Measurements from ENCODE around the gene FOSB.

FOSB gene

DNA sequence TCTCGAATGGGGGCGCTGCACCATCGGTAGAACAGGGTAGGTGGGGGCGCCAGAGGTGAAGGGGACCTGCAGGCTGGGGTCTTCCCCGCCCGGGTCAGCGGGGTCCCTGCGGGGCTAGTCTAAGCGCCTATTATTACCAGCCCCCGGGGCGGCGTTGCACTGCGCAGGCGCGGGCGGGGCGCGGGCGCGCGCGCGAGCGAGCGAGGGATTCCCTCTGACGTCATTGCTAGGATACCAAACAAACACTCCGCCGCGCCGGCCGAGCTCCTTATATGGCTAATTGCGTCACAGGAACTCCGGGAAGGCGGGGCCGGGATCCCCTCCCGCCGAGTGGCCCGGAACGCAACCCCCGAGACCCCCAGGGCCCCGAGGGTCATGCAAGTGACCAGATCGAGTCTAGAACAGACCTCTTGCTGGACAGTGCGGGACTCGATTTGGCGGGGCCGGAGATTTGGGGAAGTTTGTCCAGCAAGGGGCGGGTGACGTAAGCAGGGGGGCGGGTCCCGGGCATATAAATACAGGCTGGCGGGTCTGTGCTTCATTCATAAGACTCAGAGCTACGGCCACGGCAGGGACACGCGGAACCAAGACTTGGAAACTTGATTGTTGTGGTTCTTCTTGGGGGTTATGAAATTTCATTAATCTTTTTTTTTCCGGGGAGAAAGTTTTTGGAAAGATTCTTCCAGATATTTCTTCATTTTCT, at the start of gene FOSB:
FOSB (plus strand) TSS at position 541 of the 703 bp plus-strand sequence. CDS start 591 bp downstream, outside the sequence.
- DNase-seq (ENCODE audit: low read depth), result peak; percentile 89
- TF ChIP-seq, protein P1, sequence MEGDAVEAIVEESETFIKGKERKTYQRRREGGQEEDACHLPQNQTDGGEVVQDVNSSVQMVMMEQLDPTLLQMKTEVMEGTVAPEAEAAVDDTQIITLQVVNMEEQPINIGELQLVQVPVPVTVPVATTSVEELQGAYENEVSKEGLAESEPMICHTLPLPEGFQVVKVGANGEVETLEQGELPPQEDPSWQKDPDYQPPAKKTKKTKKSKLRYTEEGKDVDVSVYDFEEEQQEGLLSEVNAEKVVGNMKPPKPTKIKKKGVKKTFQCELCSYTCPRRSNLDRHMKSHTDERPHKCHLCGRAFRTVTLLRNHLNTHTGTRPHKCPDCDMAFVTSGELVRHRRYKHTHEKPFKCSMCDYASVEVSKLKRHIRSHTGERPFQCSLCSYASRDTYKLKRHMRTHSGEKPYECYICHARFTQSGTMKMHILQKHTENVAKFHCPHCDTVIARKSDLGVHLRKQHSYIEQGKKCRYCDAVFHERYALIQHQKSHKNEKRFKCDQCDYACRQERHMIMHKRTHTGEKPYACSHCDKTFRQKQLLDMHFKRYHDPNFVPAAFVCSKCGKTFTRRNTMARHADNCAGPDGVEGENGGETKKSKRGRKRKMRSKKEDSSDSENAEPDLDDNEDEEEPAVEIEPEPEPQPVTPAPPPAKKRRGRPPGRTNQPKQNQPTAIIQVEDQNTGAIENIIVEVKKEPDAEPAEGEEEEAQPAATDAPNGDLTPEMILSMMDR (IDR thresholded peaks at IDR 0.05; ENCODE audit: low read depth, low read length, missing control alignments), result peak; percentile 26
- in situ Hi-C loops (cut with HindIII; ENCODE audit: low sequenced_read_pairs), result no loop called here
- peak within 1 kb of the TSS; percentile 98 for H3K4me3 ChIP-seq (ENCODE audit: low read depth, low read length)

DNA sequence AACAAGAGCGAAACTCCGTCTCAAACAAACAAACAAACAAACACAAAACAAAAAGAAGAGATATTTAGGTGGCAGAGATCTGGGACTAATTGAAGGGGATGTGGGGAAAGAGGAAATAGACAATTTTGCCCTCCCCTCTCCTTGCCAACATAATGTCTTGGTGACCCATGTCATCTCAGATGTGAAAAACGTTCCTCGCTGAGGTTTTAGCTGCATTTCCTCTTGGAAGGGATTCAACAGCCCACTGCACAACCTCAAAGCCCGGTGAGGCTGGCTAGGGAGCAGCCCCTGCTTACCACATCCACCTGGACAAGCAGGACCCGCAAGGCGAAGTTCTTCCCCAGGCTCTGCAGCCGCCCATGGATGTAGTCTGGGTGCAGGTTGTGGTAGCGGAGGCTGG, 49.0 kb upstream of the FOSB start:
- TF ChIP-seq, protein P1 (IDR thresholded peaks at IDR 0.05; ENCODE audit: low read depth, low read length, missing control alignments), result no peak
- H3K4me3 ChIP-seq (ENCODE audit: low read depth, low read length), result no peak overlapping the region
- in situ Hi-C loops (cut with HindIII; ENCODE audit: low sequenced_read_pairs), result no loop called here
- no peak for DNase-seq (ENCODE audit: low read depth)

DNA sequence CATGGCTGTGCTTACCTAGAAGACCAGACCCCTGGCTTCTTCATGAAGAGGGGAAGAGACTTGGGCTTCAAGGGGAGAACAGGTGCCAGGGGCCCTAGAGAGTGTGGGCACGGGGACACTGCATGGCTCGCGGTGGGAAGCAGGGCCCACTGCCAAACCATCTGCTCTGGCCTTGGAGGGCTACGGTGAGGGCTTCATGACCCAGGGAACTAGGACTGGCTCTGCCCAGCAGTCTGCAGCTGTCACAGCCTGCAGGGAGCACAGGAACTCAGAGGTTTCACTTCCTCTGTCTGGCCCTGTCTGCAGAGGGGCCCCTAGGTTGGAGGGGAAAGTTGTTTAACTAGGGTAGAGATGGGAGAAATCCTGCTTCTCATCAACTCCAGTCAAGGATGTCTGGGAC, 48.4 kb upstream of the FOSB start:
- in situ Hi-C loops (cut with HindIII; ENCODE audit: low sequenced_read_pairs), result no loop called here
- no peak overlapping the region for H3K4me3 ChIP-seq (ENCODE audit: low read depth, low read length)
- TF ChIP-seq, protein P1 (IDR thresholded peaks at IDR 0.05; ENCODE audit: low read depth, low read length, missing control alignments), result no peak
- no peak for DNase-seq (ENCODE audit: low read depth)

DNA sequence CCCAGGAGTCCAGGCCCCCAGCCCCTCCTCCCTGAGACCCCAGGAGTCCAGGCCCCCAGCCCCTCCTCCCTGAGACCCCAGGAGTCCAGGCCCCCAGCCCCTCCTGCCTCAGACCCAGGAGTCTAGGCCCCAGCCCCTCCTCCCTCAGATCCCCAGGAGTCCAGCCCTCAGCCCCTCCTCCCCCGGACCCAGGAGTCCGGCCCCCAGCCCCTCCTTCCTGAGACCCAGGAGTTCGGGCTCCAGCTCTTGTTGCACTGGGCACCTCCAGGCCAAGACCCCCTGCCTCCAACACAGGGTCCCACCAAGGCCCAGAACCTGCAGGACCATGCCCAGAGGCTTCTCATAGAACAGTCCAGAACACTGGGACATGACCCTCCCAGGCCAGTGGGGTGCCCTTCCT, 47.9 kb upstream of the FOSB start:
- in situ Hi-C loops (cut with HindIII; ENCODE audit: low sequenced_read_pairs), result no loop called here
- H3K4me3 ChIP-seq (ENCODE audit: low read depth, low read length), result no peak overlapping the region

DNA sequence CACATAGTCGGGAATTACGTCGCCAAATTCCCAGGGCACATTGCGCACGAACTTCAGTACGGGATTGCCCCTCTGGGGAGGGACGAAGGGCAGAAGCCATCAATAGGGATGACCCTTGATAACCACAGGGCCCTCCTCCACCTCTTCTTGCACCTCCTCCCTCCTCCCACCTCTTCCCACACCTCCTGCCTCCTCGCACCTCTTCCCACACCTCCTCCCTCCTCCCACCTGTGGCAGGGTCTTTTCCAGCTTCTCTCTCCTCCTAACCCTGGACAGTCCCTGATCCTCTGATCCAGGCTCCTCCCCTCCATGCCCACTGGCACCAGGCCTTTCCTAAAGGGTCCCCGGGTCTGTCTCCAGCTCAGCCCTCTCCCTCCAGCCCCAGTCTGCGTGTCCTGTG, 47.4 kb upstream of the FOSB start:
- no peak overlapping the region for H3K4me3 ChIP-seq (ENCODE audit: low read depth, low read length)
- in situ Hi-C loops (cut with HindIII; ENCODE audit: low sequenced_read_pairs), result no loop called here
- TF ChIP-seq, protein P1 (IDR thresholded peaks at IDR 0.05; ENCODE audit: low read depth, low read length, missing control alignments), result no peak
- no peak for DNase-seq (ENCODE audit: low read depth)

More for the DNA sequence above, 47.9 kb upstream of the FOSB start:
- DNase-seq (ENCODE audit: low read depth), result no peak
- TF ChIP-seq, protein P1 (IDR thresholded peaks at IDR 0.05; ENCODE audit: low read depth, low read length, missing control alignments), result no peak

DNA sequence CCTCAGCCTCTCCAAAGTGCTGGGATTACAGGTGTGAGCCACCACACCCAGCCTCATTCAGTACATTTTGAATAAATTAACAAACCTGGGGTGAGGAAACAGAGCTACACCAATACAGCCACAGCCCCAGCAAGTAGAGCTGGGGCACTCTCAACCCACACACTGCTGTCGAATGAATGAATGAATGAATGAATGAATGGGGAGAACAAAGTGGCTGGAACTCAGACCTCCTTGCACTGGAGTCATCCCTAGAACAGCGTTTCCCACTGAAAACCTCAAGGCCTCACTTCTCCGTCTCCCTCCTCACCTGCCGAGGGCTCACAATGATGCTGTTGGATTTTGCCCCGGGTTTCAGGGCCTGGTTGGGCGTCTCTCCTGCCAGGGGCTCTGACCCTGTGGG, 46.9 kb upstream of the FOSB start:
- in situ Hi-C loops (cut with HindIII; ENCODE audit: low sequenced_read_pairs), result no loop called here
- TF ChIP-seq, protein P1 (IDR thresholded peaks at IDR 0.05; ENCODE audit: low read depth, low read length, missing control alignments), result no peak
- no peak overlapping the region for H3K4me3 ChIP-seq (ENCODE audit: low read depth, low read length)
- no peak for DNase-seq (ENCODE audit: low read depth)
